H1 (cell line): Measurements from ENCODE around the gene ARMC9. TPM values are rescaled to one million over a fixed set of nuclear protein-coding genes. Genes with fewer than 3 reads are reported as not detected.

Source experiments
- CTCF ChIA-PET: fragments of 300-600 bp; sonication (Branson Sonifier 250); formaldehyde crosslinking; loops from one replicate; lab custom pipeline; 2021; ENCODE audit not compliant: partially characterized antibody; lab: Charles Lee
- POLR2A ChIA-PET: fragments of 300-600 bp; sonication (Branson Sonifier 250); formaldehyde crosslinking; loops from one replicate; lab custom pipeline; 2021; ENCODE audit warnings: inconsistent platforms; ENCODE audit not compliant: partially characterized antibody; lab: Charles Lee
- DNase-seq, 2 experiments: peaks; one replicate each; pipeline versions ENCODE4 v3.0.0 to v3.0.0-alpha.2; 2010 to 2022; ENCODE audit warnings: low spot score in 2 of 2, low read depth in 1 of 2, mixed read lengths in 1 of 2
- FAIRE-seq: peaks from 2 replicates; lab custom pipeline; 2011; peaks lifted over from hg19 to GRCh38; lab: Jason Lieb, UNC
- H2AFZ ChIP-seq: 2 replicates; pipeline ENCODE4 v1.8.1; 2012; ENCODE audit warnings: low read length, inconsistent platforms
- H2AK5ac ChIP-seq: 2 replicates; pipeline ENCODE4 v1.6.1; 2013; ENCODE audit warnings: low read depth, low read length
- H2BK120ac ChIP-seq: replicated peaks from 2 replicates; pipeline ENCODE3; 2013; ENCODE audit warnings: low read depth, low read length, inconsistent platforms
- H2BK12ac ChIP-seq: 2 replicates; pipeline ENCODE4 v1.6.1; 2013; ENCODE audit warnings: low read depth, low read length
- H2BK15ac ChIP-seq: 2 replicates; pipeline ENCODE4 v1.6.1; 2013; ENCODE audit warnings: low read length
- H2BK20ac ChIP-seq: 2 replicates; pipeline ENCODE4 v1.6.1; 2013; ENCODE audit warnings: low read length
- H2BK5ac ChIP-seq: 2 replicates; pipeline ENCODE4 v1.6.1; 2013; ENCODE audit warnings: low read depth, low read length
- H3K14ac ChIP-seq: 2 replicates; pipeline ENCODE4 v1.6.1; 2013; ENCODE audit warnings: inconsistent platforms; ENCODE audit not compliant: insufficient read length
- H3K18ac ChIP-seq: 2 replicates; pipeline ENCODE4 v1.6.1; 2013; ENCODE audit warnings: low read length; ENCODE audit errors: extremely low read depth
- H3K23ac ChIP-seq: 2 replicates; pipeline ENCODE4 v1.6.1; 2013; ENCODE audit warnings: inconsistent platforms; ENCODE audit not compliant: insufficient read length
- H3K23me2 ChIP-seq: 2 replicates; pipeline ENCODE4 v1.6.1; 2013; ENCODE audit warnings: low read depth, low read length
- H3K27ac ChIP-seq: 2 replicates; pipeline ENCODE4 v1.6.1; 2011; ENCODE audit warnings: low read depth, low read length, inconsistent platforms
- H3K27me3 ChIP-seq, 4 experiments: replicated peaks in 1 of 4; 1 replicate in 1 of 4; 2 replicates in 3 of 4; pipeline versions ENCODE4 v1.6.1 to v1.8.1; 2011 to 2013; ENCODE audit warnings: low read length in 3 of 4, mild to moderate bottlenecking in 3 of 4, inconsistent platforms in 2 of 4, mixed read lengths in 2 of 4, moderate library complexity in 1 of 4; ENCODE audit not compliant: control insufficient read depth in 3 of 4, insufficient read depth in 3 of 4; ENCODE audit errors: extremely low read depth in 1 of 4
- H3K36me3 ChIP-seq, 4 experiments: 2 replicates each; pipeline versions ENCODE4 v1.6.1 to v1.8.1; 2011 to 2013; ENCODE audit warnings: mild to moderate bottlenecking in 4 of 4, low read length in 3 of 4, moderate library complexity in 2 of 4, control low read depth in 1 of 4, inconsistent platforms in 1 of 4; ENCODE audit not compliant: insufficient read depth in 4 of 4, control insufficient read depth in 2 of 4
- H3K4ac ChIP-seq: replicated peaks from 2 replicates; pipeline ENCODE3; 2013; ENCODE audit warnings: low read length, low read depth, mixed read lengths, inconsistent platforms; ENCODE audit not compliant: insufficient read length
- H3K4me1 ChIP-seq, 4 experiments: replicated peaks in 1 of 4; 1 replicate in 1 of 4; 2 replicates in 3 of 4; pipeline versions ENCODE4 v1.6.1 to v1.8.1; 2011 to 2013; ENCODE audit warnings: low read length in 3 of 4, inconsistent platforms in 2 of 4, mixed read lengths in 1 of 4; ENCODE audit not compliant: insufficient read depth in 4 of 4, control insufficient read depth in 3 of 4
- H3K4me2 ChIP-seq, 2 experiments: 2 replicates each; pipeline versions ENCODE4 v1.6.1 to v1.8.1; 2011 to 2013; ENCODE audit warnings: low read depth in 2 of 2, low read length in 2 of 2, control low read depth in 1 of 2, inconsistent platforms in 1 of 2, mild to moderate bottlenecking in 1 of 2; ENCODE audit not compliant: insufficient read depth in 1 of 2
- H3K4me3 ChIP-seq, 4 experiments: fragments of 200-600, 300-600 bp in 1 of 4; sonication (generic), shearing (Covaris generic), sonication (Bioruptor Twin) in 1 of 4; 2 replicates each; pipeline versions ENCODE4 v1.5.1 to v1.8.1; 2011 to 2016; ENCODE audit warnings: low read length in 4 of 4, low read depth in 3 of 4, control low read depth in 2 of 4, inconsistent platforms in 2 of 4, mild to moderate bottlenecking in 2 of 4, mixed read lengths in 1 of 4, moderate library complexity in 1 of 4; ENCODE audit not compliant: insufficient read depth in 2 of 4; ENCODE audit errors: extremely low read depth in 1 of 4
- H3K56ac ChIP-seq: replicated peaks from 2 replicates; pipeline ENCODE3; 2013; ENCODE audit warnings: low read depth, mild to moderate bottlenecking, mixed read lengths, low read length, inconsistent platforms; ENCODE audit not compliant: insufficient read length
- H3K79me1 ChIP-seq: 2 replicates; pipeline ENCODE4 v1.6.1; 2013; ENCODE audit warnings: low read depth, low read length, control low read depth
- H3K79me2 ChIP-seq, 2 experiments: 2 replicates each; pipeline versions ENCODE4 v1.6.1 to v1.8.1; 2012 to 2013; ENCODE audit warnings: low read length in 2 of 2, mild to moderate bottlenecking in 2 of 2, inconsistent platforms in 1 of 2; ENCODE audit not compliant: insufficient read depth in 2 of 2, control insufficient read depth in 1 of 2
- H3K9ac ChIP-seq, 4 experiments: replicated peaks in 1 of 4; 1 replicate in 1 of 4; 2 replicates in 3 of 4; pipeline versions ENCODE4 v1.6.1 to v1.8.1; 2011 to 2013; ENCODE audit warnings: low read depth in 3 of 4, low read length in 3 of 4, control low read depth in 2 of 4, mild to moderate bottlenecking in 2 of 4, moderate library complexity in 2 of 4, inconsistent platforms in 1 of 4; ENCODE audit errors: extremely low read depth in 1 of 4
- H3K9me3 ChIP-seq, 2 experiments: 2 replicates each; pipeline versions ENCODE4 v1.6.1 to v1.8.1; 2012 to 2013; ENCODE audit warnings: mild to moderate bottlenecking in 2 of 2, moderate library complexity in 2 of 2, control low read depth in 1 of 2, inconsistent platforms in 1 of 2, low read depth in 1 of 2, low read length in 1 of 2, mixed read lengths in 1 of 2; ENCODE audit not compliant: insufficient read depth in 2 of 2
- H4K20me1 ChIP-seq, 2 experiments: replicated peaks in 1 of 2; 2 replicates each; pipeline versions ENCODE3 to v1.8.1; 2011 to 2013; ENCODE audit warnings: inconsistent platforms in 2 of 2, low read length in 2 of 2, mild to moderate bottlenecking in 1 of 2; ENCODE audit not compliant: insufficient read depth in 2 of 2, control insufficient read depth in 1 of 2
- H4K5ac ChIP-seq: 2 replicates; pipeline ENCODE4 v1.6.1; 2013; ENCODE audit warnings: low read length, low read depth, mixed read lengths, inconsistent platforms; ENCODE audit not compliant: insufficient read length
- H4K8ac ChIP-seq: 2 replicates; pipeline ENCODE4 v1.8.0; 2013; ENCODE audit warnings: mild to moderate bottlenecking, moderate library complexity, low read length, inconsistent platforms; ENCODE audit not compliant: insufficient read depth; ENCODE audit errors: extremely low read depth
- H4K91ac ChIP-seq: replicated peaks from 2 replicates; pipeline ENCODE3; 2013; ENCODE audit warnings: low read length, mixed read lengths, inconsistent platforms; ENCODE audit not compliant: insufficient read length
- RFX5 ChIP-seq: IDR thresholded peaks from 2 replicates; pipeline ENCODE4 v1.6.1; 2011; ENCODE audit warnings: low read depth, low read length, improper control_type of control experiment, borderline replicate concordance
- WGBS, 2 experiments: shearing (Covaris generic) in 1 of 2; methylation state at CpG; one replicate each; pipeline versions ENCODE4 v1.1.6 to v1.1.7; 2013 to 2015; ENCODE audit warnings: low lambda C conversion rate in 2 of 2, mixed read lengths in 2 of 2, inconsistent platforms in 1 of 2, low coverage in 1 of 2, missing lambda C conversion rate in 1 of 2; ENCODE audit not compliant: insufficient replicate concordance in 2 of 2, insufficient coverage in 1 of 2, insufficient read length in 1 of 2; ENCODE audit errors: extremely low coverage in 1 of 2, missing lambda C conversion rate in 1 of 2; 5-methylcytosine and 5-hydroxymethylcytosine counted together
- polyA plus RNA-seq, 7 experiments: library from polyadenylated mRNA; depleted of rRNA in 3 of 7; stranded (reverse) in 5 of 7; unstranded in 2 of 7; fragments of >200 nt in 5 of 7; fragments of 200-250 nt in 2 of 7; gene quantifications; 1 replicate in 5 of 7; 2 replicates in 1 of 7; 4 replicates in 1 of 7; pipeline versions ENCODE4 v1.2.1 to v1.2.3, GENCODE V29; 2011 to 2013; ENCODE audit warnings: missing spikeins in 2 of 7, mixed read lengths in 2 of 7
- total RNA-seq: library from RNA; stranded (reverse); fragmentation: NEBNext Ultra II Directional; extraction: Animal tissue kit (Norgen Biotek cat#: 25700); gene quantifications from 2 replicates; pipeline ENCODE4 v1.2.1, GENCODE V29; 2021

Gene ARMC9
- total and polyA plus RNA-seq, 2 of the 8 experiments (the other 6 are each of a cell fraction or from before 2014, with no cell fraction given): 23.2 to 36.1 TPM

GRCh38 chr2:231218366-231218765, 19.9 kb downstream of the ARMC9 start:
- Histone ChIP-seq H2AK5ac (no peak overlapping the region), H3K4ac (no peak overlapping the region), H4K20me1 (no peaks in the 10 kb centered on the region), H3K56ac (no peak overlapping the region), H3K79me2 (no peaks in the 10 kb centered on the region), H3K4me2 (no peak overlapping the region), H3K4me1 (no peaks in the 10 kb centered on the region; a peak in 1 of 7 replicates), H2BK20ac (no peak overlapping the region), H2BK15ac (no peak overlapping the region), H4K5ac (no peak overlapping the region), H3K4me3 (no peak overlapping the region), H3K9me3 (no peaks in the 10 kb centered on the region), H2BK12ac (no peak overlapping the region), H2AFZ (no peak overlapping the region), H3K23me2 (no peaks in the 10 kb centered on the region), H2BK5ac (no peak overlapping the region), H3K9ac (no peak overlapping the region), H3K27ac (no peak overlapping the region), H4K91ac (no peak overlapping the region), H4K8ac (no peak overlapping the region), H3K27me3 (no peaks in the 10 kb centered on the region), H3K79me1 (no peaks in the 10 kb centered on the region), H3K14ac (no peak overlapping the region), H3K18ac (no peak overlapping the region), H2BK120ac (no peak overlapping the region), H3K23ac (no peak overlapping the region), H3K36me3 (peaks cover 0 to 43% (median 17%) of the 10 kb centered on the region in 4 experiments; a peak in 7 of 8 replicates)
- ChIA-PET CTCF (interaction anchor here (0.9 to 1.6 kb wide), 4 partner anchors 9 to 43 kb away, joined by 3 to 9 read pairs (median 4); no protein-coding TSS in a partner anchor), POLR2A (no interaction called here)
- DNase-seq: no peak
- 91% methylated on average over 3 of the region's 3 CpGs; no CpG with 5 or more reads in 1 of the 2 experiments for WGBS, 2 experiments
- FAIRE-seq: no peak
- TF ChIP-seq RFX5: no peak
